Stimulated activated CD8-positive, alpha-beta memory T cell treated with anti-CD3 and anti-CD28 coated beads, Interleukin-2, amount 100 ng/mL, for 1 hour (primary cell): Measurements from ENCODE around the gene SYNPO2.

Experiments used
- DNase-seq, 2 donors: peaks; one replicate each; pipeline ENCODE4 v3.0.0-alpha.2; 2020; ENCODE audit warnings: low read depth in 2 of 2

Gene SYNPO2

GRCh38 chr4:118930255-118930654 lies 41.6 kb downstream of the SYNPO2 start:
- DNase-seq = no peak

GRCh38 chr4:118931786-118932185 lies 43.1 kb downstream of the SYNPO2 start:
- no peak for DNase-seq

- DNase-seq = no peak
These were observed 47.2 kb downstream of the SYNPO2 start for GRCh38 chr4:118935819-118936218.

- DNase-seq = no peak
These were observed 47.8 kb downstream of the SYNPO2 start for GRCh38 chr4:118936406-118936805.

- DNase-seq = no peak
These were observed 50.6 kb downstream of the SYNPO2 start for GRCh38 chr4:118939169-118939783.

- no peak for DNase-seq
These were observed 52.5 kb downstream of the SYNPO2 start for GRCh38 chr4:118941149-118941548.

- no peak for DNase-seq
These were observed 53.1 kb downstream of the SYNPO2 start for GRCh38 chr4:118941799-118942198.

- DNase-seq = no peak
These were observed 53.8 kb downstream of the SYNPO2 start for GRCh38 chr4:118942465-118942864.

- no peak for DNase-seq
These were observed 58.4 kb downstream of the SYNPO2 start for GRCh38 chr4:118947095-118947494.

- DNase-seq = no peak
These were observed 60.0 kb downstream of the SYNPO2 start for GRCh38 chr4:118948545-118949144.

GRCh38 chr4:118950224-118950623 lies 61.6 kb downstream of the SYNPO2 start:
- DNase-seq = no peak

- no peak for DNase-seq
These were observed 62.4 kb downstream of the SYNPO2 start for GRCh38 chr4:118950929-118951570.

- no peak for DNase-seq
These were observed 64.6 kb downstream of the SYNPO2 start for GRCh38 chr4:118953276-118953675.

- no peak for DNase-seq
These were observed 65.6 kb downstream of the SYNPO2 start for GRCh38 chr4:118954246-118954645.

GRCh38 chr4:118955515-118955914 lies 66.9 kb downstream of the SYNPO2 start:
- DNase-seq = no peak

GRCh38 chr4:118957722-118958445 lies 69.2 kb downstream of the SYNPO2 start:
- no peak for DNase-seq

- no peak for DNase-seq
These were observed 73.9 kb downstream of the SYNPO2 start for GRCh38 chr4:118962540-118962939.

- DNase-seq = no peak
These were observed 76.3 kb downstream of the SYNPO2 start for GRCh38 chr4:118964891-118965411.

GRCh38 chr4:118967393-118967792 lies 78.7 kb downstream of the SYNPO2 start:
- DNase-seq = no peak

- DNase-seq = no peak
These were observed 79.4 kb downstream of the SYNPO2 start for GRCh38 chr4:118968005-118968404.

- no peak for DNase-seq
These were observed 80.2 kb downstream of the SYNPO2 start for GRCh38 chr4:118968813-118969212.

- DNase-seq = no peak
These were observed 80.7 kb downstream of the SYNPO2 start for GRCh38 chr4:118969359-118969758.
